Tibial artery (tissue), 4 donors: Measurements from ENCODE around the gene POLE2.
"Not testable (repeated sequence)": the region's sequence is repeated elsewhere in the genome, so short reads cannot be mapped to it uniquely, and the experiment has no call there.

Experiments
- DNase-seq, 2 donors: peaks; one replicate each; pipeline ENCODE4 v3.0.0-alpha.2; 2019
- H3K27ac ChIP-seq, 2 donors: fragments of 200-600 bp; sonication (generic) in 1 of 2; 1 replicate in 1 of 2; 2 replicates in 1 of 2; pipeline ENCODE4 v1.5.1; 2018 to 2019; ENCODE audit warnings: mild to moderate bottlenecking in 1 of 2
- H3K27me3 ChIP-seq, 2 donors: fragments of 200-600 bp; sonication (generic) in 1 of 2; one replicate each; pipeline versions ENCODE4 v1.5.1 to v1.6.0; 2016 to 2019
- H3K36me3 ChIP-seq, 3 donors: fragments of 200-600 bp; sonication (generic) in 2 of 3; one replicate each; pipeline ENCODE4 v1.5.1; 2016 to 2019; ENCODE audit warnings: mild to moderate bottlenecking in 2 of 3
- H3K4me1 ChIP-seq, 4 donors: fragments of 200-600 bp; sonication (generic) in 2 of 4; 1 replicate in 3 of 4; 2 replicates in 1 of 4; pipeline ENCODE4 v1.5.1; 2016 to 2019
- H3K4me3 ChIP-seq, 2 donors: fragments of 200-600 bp; sonication (generic) in 1 of 2; 1 replicate in 1 of 2; 2 replicates in 1 of 2; pipeline ENCODE4 v1.5.1; 2018 to 2019; ENCODE audit warnings: mild to moderate bottlenecking in 2 of 2
- H3K9me3 ChIP-seq, 3 donors: fragments of 200-600 bp; sonication (generic) in 1 of 3; one replicate each; pipeline ENCODE4 v1.5.1; 2016 to 2019
- intact Hi-C: fragments of 100-400 bp; cut with DNase I; formaldehyde crosslinking; loops from one replicate; pipeline ENCODE4 v1.15.0; 2023; ENCODE audit warnings: low total_unique reads
- TF ChIP-seq, protein P1 (sequence below), 2 experiments: fragments of 200-600 bp in 1 of 2; fragments of 450-650 bp in 1 of 2; IDR thresholded peaks; one replicate each; pipeline ENCODE4 v1.5.1; 2017 to 2019; ENCODE audit warnings: antibody characterized with exemption in 2 of 2, mild to moderate bottlenecking in 1 of 2, moderate library complexity in 1 of 2

Gene POLE2

DNA sequence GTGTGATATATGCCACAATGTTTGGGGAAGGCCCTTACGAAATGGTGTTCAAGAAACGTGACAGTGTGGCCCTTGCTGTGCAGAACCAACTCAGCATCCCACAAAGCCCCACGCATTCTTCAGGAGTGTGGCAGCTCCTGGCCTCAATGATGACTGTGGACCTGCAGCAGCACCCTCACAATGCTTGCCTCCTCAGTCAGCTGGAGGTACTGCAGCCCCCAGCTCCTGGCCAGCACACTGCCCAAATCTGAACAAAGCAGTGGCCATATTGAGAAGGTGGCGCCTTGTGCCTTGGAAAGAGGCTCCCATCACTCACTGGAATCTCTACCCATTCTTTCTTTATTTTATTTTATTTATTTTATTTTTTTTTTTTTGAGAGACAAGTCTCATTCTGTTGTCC lies 10.4 kb downstream of the POLE2 start:
- Histone ChIP-seq H3K27ac (no peak overlapping the region), H3K4me3 (no peak overlapping the region), H3K4me1 (no peaks in the 10 kb centered on the region), H3K9me3 (no peaks in the 10 kb centered on the region), H3K27me3 (no peaks in the 10 kb centered on the region), H3K36me3 (no peaks in the 10 kb centered on the region)
- no peak for DNase-seq
- intact Hi-C loops: no loop called here
- TF ChIP-seq, protein P1, sequence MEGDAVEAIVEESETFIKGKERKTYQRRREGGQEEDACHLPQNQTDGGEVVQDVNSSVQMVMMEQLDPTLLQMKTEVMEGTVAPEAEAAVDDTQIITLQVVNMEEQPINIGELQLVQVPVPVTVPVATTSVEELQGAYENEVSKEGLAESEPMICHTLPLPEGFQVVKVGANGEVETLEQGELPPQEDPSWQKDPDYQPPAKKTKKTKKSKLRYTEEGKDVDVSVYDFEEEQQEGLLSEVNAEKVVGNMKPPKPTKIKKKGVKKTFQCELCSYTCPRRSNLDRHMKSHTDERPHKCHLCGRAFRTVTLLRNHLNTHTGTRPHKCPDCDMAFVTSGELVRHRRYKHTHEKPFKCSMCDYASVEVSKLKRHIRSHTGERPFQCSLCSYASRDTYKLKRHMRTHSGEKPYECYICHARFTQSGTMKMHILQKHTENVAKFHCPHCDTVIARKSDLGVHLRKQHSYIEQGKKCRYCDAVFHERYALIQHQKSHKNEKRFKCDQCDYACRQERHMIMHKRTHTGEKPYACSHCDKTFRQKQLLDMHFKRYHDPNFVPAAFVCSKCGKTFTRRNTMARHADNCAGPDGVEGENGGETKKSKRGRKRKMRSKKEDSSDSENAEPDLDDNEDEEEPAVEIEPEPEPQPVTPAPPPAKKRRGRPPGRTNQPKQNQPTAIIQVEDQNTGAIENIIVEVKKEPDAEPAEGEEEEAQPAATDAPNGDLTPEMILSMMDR (IDR thresholded peaks at IDR 0.05): no peak

DNA sequence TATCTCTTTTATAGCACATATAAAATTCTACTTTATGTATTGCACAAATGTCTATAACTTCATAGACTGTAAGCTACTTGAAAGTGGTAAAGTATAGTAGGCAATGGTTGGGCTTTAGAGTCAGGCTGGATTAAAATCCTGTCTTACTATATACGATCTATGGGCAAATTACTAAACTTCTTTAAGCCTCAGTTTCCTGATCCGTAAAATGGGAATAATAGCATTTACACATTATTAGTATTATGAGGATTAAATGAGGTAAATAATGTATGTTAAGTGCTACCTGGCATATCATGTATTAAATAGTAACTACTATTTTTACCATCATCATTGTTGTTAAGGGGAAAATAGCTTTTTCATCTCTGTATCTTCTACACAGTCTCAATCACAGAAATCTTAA lies 14.4 kb downstream of the POLE2 start:
- no peaks in the 10 kb centered on the region for H3K36me3 ChIP-seq
- intact Hi-C loops: no loop called here
- H3K27ac ChIP-seq: no peak overlapping the region
- DNase-seq: no peak
- no peaks in the 10 kb centered on the region for H3K9me3 ChIP-seq
- no peaks in the 10 kb centered on the region for H3K4me1 ChIP-seq
- no peak overlapping the region for H3K4me3 ChIP-seq
- no peaks in the 10 kb centered on the region for H3K27me3 ChIP-seq
- TF ChIP-seq, protein P1 (IDR thresholded peaks at IDR 0.05): no peak

DNA sequence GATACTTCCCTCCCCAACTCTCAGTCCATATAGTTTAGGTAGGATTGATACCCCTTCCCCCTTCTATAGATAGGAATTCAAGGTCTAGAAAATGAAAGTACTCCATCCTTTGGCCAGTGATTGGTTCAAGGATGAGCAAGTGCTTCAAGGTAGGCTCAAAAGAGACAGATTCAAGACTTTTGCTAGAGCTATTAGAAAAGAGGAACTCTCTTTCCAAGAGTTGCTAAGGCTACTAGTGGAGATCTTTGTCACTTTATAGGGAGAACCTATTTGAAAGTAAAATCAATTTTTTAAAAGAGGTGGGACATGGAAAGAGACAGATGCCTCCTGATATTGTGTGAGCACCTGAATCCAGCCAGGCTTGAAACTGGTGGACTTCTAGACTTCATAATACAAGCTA lies 17.5 kb downstream of the POLE2 start:
- intact Hi-C loops: no loop called here
- no peaks in the 10 kb centered on the region for H3K36me3 ChIP-seq
- no peaks in the 10 kb centered on the region for H3K4me1 ChIP-seq
- no peak overlapping the region for H3K4me3 ChIP-seq
- no peaks in the 10 kb centered on the region for H3K27me3 ChIP-seq
- no peak overlapping the region for H3K27ac ChIP-seq
- H3K9me3 ChIP-seq: no peaks in the 10 kb centered on the region
- TF ChIP-seq, protein P1 (IDR thresholded peaks at IDR 0.05): no peak
- DNase-seq: no peak

DNA sequence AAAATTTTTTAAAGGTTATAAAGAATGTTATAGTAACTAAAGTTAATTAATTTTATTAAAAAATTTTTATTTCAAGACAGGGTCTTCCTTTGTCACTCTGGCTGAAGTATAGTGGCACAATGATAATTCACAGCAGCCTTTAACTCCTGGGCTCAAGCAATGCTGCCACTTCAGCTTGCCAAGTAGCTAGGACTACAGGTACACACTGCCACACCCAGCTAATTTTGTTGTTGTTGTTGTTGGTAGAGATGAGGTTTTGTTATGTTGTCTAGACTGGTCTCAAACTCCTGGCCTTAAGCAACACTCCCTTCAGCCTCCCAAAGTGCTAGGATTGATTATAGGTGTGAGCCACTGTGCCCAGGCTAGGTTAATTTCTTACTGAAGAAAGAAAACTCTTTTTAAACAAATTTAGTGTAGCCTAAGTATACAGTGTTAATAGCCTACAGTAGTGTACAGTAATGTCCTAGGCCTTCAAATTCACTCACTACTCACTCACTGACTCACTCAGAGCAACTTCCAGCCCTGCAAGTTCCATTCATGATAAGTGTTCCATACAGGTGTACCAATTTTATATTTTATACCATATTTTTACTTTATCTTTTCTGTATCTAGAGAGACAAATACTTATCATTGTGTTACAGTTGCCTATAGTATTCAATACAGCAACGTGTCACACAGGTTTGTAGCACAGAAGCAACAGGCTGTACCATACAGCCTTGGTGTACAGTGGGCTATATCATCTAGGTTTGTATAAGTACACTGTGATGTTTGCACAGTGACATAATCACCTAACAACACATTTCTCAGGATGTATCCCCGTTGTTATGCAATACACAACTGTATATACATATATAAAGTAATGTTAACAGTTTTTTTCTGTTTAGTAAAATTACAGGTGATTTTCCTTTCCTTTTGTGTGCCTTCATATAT lies 28.2 kb downstream of the POLE2 start:
- Histone ChIP-seq H3K27ac (no peak overlapping the region), H3K4me1 (no peaks in the 10 kb centered on the region), H3K4me3 (no peak overlapping the region), H3K9me3 (no peaks in the 10 kb centered on the region), H3K36me3 (no peaks in the 10 kb centered on the region), H3K27me3 (no peaks in the 10 kb centered on the region)
- intact Hi-C loops: no loop called here
- TF ChIP-seq, protein P1 (IDR thresholded peaks at IDR 0.05): no peak
- no peak for DNase-seq

DNA sequence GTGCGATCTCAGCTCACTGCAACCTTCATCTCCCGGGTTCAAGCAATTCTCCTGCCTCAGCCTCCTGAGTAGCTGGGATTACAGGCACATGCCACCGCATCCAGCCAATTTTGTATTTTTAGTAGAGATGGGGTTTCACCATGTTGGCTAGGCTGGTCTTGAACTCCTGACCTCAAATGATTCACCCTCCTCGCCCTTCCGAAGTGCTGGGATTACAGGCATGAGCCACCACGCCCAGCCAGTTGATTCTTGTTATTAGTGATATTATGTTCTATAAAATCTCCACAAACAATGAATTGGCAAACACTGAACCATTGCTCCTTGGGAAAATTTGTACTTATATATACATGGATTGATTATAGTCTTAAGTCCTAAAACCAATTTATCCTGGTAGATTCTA lies 30.5 kb downstream of the POLE2 start:
- H3K9me3 ChIP-seq, H3K4me3 ChIP-seq, intact Hi-C loops, H3K27ac ChIP-seq, H3K4me1 ChIP-seq, H3K27me3 ChIP-seq, H3K36me3 ChIP-seq, DNase-seq: not testable (repeated sequence)

DNA sequence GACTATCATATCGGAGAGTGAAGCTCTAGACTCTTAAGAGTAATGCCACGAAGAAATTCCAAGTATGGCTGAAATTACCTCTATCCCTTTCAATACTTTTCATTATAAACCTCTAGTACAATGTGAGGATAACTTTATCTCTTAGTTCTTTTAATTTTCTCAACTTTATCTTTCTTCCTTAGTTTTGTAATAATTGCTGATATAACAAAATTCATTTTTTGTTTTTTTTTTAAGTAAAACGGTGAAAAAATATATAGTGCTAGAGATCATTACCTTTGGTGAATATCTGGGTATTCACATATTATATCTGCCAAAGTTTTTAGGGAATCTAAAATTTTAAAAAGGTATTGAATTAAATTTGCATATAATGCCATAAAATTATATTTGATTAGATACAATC lies 33.5 kb downstream of the POLE2 start:
- H3K27me3 ChIP-seq: no peaks in the 10 kb centered on the region
- TF ChIP-seq, protein P1 (IDR thresholded peaks at IDR 0.05): no peak
- no peak overlapping the region for H3K4me3 ChIP-seq
- H3K4me1 ChIP-seq: no peaks in the 10 kb centered on the region
- H3K27ac ChIP-seq: no peak overlapping the region
- no peaks in the 10 kb centered on the region for H3K9me3 ChIP-seq
- intact Hi-C loops: no loop called here
- no peaks in the 10 kb centered on the region for H3K36me3 ChIP-seq
- no peak for DNase-seq
